Heart left ventricle (tissue), 13 donors: Measurements from ENCODE around the gene FBXO39.

Experiments
- CTCF ChIP-seq, 12 donors: fragments of 200-600 bp; sonication (generic) in 4 of 12; IDR thresholded peaks; one replicate each; pipeline versions ENCODE4 v1.5.0 to v1.8.0; 2018 to 2022; ENCODE audit warnings: antibody characterized with exemption in 12 of 12, mild to moderate bottlenecking in 5 of 12
- POLR2A ChIP-seq, 2 donors: fragments of 450-650 bp; IDR thresholded peaks; one replicate each; pipeline ENCODE4 v1.6.1; 2017; ENCODE audit warnings: antibody characterized with exemption in 2 of 2, mild to moderate bottlenecking in 2 of 2, moderate library complexity in 2 of 2
- donor health status: ischemic (EF 13 %, LVEDD 7.1; RV severe dilation, severe dysfunction).
- donor health status: DM: no; HTN: yes; CAD: no.
- donor health status: DM: no; HTN: no; CAD: no.
- donor health status: ischemic (EF 25% LVEDD 6.9; RV normal size, moderate dysfunction).
- donor health status: ischemic (EF 25% LVEDD 5.7; RV mildly dilated, moderate dysfunction).
- donor health status: ischemic (EF 35%, LVEDD 5.7; RV mildly dilated, moderate dysfunction).
- donor health status: nonischemic (EF 11% LVEDD 7.7; RV severe dilation, severe dysfunction).
- donor health status: DM: yes; HTN: yes; CAD: no.
- donor health status: PGD.
- donor health status: ischemic (EF 29% LVEDD 5.4; RV normal size, mild dysfunction).
- donor health status: nonischemic (EF 23%, LVEDD 6.1; RV moderate dilation, normal function).

- no peak for TF ChIP-seq CTCF (IDR thresholded peaks at IDR 0.05)
- no peak for TF ChIP-seq POLR2A (IDR thresholded peaks at IDR 0.05)
Observed at GRCh38 chr17:6797718-6798351, 21.8 kb downstream of the FBXO39 start.
